HG03039 (cell line): ENCODE results near the gene MT1F.
A peak's percentile ranks its signal among the peaks of the same experiment; 100 is the strongest.

Experiments used
- ATAC-seq: cut with Tn5 transposase; IDR thresholded peaks from one replicate; pipeline ENCODE4 v1.9.1; 2021; ENCODE audit warnings: mild to moderate bottlenecking, moderate library complexity; ENCODE audit not compliant: unreplicated experiment

MT1F gene

GRCh38 chr16:56625140-56625942 lies 32.4 kb upstream of the MT1F start, which contains the start of gene MT1E:
MT1E (plus strand) TSS chr16:56625781; CDS start chr16:56625852, 71 bp downstream.
- ATAC-seq = no peak

- no peak for ATAC-seq
These were observed 31.7 kb upstream of the MT1F start for GRCh38 chr16:56625943-56626654.

DNA sequence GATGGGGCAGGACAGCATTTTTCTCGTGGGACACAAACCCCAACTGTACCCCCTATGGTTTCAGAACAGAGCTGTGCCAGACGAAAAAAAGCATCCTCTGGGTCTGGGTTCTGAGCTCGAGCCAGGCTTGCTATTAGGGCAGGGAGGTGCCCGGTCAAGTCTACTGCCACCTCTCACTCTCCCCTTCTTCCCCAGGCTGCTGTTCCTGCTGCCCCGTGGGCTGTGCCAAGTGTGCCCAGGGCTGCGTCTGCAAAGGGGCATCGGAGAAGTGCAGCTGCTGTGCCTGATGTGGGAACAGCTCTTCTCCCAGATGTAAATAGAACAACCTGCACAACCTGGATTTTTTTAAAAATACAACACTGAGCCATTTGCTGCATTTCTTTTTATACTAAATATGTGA lies 31.1 kb upstream of the MT1F start:
- no peak for ATAC-seq

GRCh38 chr16:56628486-56629350 lies 29.0 kb upstream of the MT1F start:
- ATAC-seq = no peak

- ATAC-seq = no peak
These were observed 28.2 kb upstream of the MT1F start for GRCh38 chr16:56629531-56629930.

DNA sequence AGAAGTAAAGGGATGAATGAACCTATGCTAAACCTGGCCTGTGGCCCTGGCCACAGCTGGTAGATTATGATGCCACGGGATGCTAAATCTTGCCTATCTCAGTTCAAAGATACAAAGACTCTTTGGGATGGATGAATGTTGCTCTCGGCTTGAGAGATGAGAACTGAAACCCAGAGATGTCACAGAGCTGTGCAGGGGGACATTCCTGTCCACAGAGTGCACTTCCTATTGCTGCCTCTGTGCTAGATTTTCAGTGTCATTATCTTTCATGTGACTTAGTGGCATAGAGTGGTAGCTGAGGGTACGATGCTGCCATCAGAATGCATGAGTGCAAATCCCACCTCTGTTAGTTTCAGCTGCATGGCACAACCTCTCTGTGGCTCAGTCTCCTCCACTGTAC lies 27.6 kb upstream of the MT1F start:
- peak; percentile 68 for ATAC-seq

DNA sequence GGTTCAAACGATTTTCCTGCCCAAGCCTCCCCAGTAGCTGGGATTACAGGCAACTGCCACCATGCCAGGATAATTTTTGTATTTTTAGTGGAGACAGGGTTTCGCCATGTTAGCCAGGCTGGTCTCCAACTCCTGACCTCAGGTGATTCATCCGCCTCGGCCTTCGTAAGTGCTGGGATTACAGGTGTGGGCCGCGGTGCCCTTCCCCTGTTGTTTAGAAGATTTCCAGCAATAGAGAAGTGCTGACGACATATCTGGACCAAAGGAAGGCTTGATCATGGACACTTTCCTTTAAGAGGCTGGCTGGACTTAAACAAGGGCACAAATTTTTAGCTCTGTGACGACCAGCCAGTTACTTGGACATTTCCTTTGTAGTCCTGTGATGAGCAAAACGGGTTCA lies 26.6 kb upstream of the MT1F start:
- ATAC-seq = no peak

- ATAC-seq = no peak
These were observed 26.0 kb upstream of the MT1F start for GRCh38 chr16:56631832-56632155.

DNA sequence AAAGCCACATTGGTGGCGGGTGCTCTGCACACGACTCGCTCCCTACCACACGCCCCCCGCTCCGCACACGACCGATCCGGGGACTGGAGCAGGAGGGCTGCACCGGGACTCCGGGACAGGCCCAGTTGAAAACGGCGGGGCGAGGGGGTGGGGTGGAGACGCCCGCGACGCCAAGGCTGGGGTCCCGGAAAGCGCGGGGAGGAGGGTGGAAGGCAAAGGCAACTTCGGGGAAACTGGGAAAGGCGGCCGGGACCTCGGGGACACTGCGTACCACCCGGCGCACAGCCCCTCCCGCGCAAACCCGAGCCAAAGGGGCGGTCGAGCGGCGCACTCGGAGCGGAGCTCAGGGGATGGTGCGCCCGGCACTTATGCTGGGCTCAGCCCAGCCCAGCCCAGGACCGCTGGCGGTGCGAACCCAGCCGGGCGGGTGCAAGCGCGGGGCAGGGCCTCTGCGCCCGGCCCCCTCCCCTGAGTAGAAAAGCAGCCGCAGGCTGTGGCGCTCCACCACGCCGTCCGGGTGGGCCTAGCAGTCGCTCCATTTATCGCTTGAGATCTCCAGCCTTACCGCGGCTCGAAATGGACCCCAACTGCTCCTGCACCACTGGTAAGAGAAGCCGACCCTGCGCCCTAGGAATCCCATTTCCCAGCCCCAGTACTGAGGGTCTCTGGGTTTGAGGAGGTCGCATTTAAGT lies 25.5 kb upstream of the MT1F start, which contains the start of gene MT1M:
TSS of gene MT1M (plus strand) at position 504 of the 692 bp plus-strand sequence. CDS start at position 577, 73 bp downstream.
- no peak for ATAC-seq

- ATAC-seq = no peak
These were observed 24.9 kb upstream of the MT1F start for GRCh38 chr16:56632848-56633365.

DNA sequence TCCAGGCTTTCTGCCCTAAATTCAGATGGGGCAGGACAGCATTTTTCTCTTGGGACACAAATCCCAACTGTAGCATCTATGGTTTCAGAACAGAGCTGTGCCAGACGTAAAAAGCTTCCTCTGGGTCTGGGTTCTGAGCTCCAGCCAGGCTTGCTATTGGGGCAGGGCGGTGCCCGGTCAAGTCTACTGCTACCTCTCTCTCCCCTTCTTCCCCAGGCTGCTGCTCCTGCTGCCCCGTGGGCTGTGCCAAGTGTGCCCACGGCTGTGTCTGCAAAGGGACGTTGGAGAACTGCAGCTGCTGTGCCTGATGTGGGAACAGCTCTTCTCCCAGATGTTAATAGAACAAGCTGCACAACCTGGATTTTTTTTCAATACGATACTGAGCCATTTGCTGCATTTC lies 24.2 kb upstream of the MT1F start:
- ATAC-seq = no peak

DNA sequence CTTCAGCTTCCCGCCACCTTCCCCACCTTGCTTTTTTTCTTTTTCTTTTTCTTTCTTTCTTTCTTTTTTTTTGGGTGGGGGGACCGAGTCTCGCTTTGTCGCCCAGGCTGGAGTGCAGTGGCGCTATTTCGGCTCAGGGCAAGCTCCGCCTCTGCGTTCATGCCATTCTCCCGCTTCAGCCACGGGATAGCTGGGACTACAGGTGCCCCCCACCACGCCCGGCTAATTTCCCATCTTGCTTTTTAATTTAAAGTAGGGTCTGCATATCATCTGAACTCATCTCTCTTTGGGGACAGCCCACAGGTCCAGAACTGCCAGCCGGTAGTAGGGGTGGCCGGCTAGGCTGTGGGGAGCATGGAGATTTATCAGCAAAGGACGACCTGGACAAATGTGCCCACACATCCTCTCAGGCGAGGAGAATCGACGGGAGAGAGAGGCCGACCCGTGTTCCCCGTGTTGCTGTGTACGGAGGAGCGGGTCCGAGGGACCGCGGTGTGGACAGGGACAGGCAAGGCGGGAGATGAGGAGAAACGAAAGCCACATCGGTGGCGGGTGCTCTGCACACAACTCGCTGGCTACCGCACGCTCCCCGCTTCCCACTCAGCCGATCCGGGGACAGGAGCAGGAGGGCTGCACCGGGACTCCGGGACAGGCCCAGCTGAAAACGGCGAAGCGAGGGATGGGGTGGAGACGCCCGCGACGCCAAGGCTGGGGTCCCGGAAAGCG lies 22.9 kb upstream of the MT1F start:
- ATAC-seq = no peak

GRCh38 chr16:56635441-56635967 lies 22.3 kb upstream of the MT1F start:
- no peak for ATAC-seq

DNA sequence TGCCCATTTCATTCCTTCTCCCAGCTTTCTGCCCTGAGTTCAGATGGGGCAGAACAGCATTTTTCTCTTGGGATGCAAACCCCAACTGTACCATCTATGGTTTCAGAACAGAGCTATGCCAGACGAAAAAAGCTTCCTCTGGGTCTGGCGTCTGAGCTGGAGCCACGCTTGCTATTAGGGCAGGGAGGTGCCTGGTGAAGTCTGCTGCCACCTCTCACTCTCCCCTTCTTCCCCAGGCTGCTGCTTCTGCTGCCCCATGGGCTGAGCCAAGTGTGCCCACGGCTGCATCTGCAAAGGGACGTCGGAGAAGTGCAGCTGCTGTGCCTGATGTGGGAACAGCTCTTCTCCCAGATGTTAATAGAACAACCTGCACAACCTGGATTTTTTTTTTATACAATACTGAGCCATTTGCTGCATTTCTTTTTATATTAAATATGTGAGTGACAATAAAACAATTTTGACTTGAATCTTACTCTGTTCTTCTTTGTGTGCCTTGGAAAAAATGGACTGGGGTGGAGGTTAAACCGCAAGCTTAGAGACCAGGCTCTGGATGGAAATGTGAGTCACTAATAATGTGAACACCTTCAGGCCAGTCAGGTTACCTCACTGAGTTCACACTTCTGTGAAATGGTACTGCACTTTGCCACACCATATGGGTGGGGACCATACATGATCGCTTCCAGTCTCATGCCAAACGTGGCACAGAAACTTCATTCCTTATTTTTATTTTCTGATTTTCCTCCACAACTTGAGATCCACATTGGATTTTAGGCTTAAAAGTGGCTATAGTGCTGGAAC lies 20.9 kb upstream of the MT1F start:
- no peak for ATAC-seq

DNA sequence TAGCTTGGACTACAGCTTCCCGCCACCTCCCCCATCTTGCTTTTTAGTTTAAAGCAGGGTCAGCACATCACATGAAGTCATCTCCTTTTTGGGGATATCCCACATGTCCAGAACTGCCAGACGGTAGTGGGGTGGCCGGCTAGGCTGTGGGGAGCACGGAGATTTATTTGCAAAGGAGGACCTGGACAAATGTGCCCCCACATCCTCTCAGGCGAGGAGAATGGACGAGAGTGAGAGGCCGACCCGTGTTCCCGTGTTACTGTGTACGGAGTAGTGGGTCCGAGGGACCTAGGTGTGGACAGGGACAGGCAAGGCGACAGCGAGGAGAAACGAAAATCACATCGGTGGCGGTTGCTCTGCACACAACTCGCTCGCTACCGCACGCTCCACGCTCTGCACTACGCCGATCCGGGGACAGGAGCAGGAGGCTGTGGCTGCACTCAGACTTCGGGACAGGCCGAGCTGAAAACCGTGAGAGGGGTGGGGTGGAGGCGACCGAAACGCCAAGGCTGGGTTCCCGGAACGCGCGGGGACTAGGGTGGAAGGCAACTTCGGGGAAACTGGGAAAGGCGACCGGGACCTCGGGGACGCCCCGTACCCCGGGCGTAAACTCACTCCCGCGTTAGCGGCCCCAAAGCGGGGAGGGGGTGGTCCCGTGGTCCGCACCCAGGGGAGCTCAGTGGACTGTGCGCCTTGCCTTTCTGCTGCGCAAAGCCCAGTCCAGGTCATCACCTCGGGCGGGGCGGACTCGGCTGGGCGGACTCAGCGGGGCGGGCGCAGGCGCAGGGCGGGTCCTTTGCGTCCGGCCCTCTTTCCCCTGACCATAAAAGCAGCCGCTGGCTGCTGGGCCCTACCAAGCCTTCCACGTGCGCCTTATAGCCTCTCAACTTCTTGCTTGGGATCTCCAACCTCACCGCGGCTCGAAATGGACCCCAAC lies 19.7 kb upstream of the MT1F start, which contains the start of gene MT1A:
TSS of gene MT1A (plus strand) at position 853 of the 937 bp plus-strand sequence. CDS start at position 926, 73 bp downstream.
- ATAC-seq = no peak

DNA sequence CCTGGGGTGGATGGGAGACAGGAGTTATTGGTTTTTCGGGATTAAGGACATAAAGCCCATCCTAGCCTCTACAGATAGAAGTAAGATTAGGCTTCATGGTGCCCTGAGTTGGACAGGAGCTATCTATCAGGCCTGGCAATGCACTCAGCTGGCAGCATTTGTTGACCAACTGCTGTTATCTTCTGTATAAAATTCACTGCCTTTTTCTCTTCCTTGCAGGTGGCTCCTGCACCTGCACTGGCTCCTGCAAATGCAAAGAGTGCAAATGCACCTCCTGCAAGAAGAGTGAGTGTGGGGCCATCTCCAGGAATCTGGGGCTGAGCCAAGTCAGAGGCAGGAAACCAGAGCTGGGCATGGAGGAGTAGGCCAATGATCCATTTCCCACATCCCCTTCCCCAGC lies 18.7 kb upstream of the MT1F start:
- no peak for ATAC-seq

GRCh38 chr16:56640076-56640475 lies 17.7 kb upstream of the MT1F start:
- ATAC-seq = no peak

- ATAC-seq = no peak
These were observed 16.6 kb upstream of the MT1F start for GRCh38 chr16:56641166-56641565.
